Neuronal stem cell (in vitro differentiated cells): ENCODE data around the gene KIAA1328.

ENCODE experiments used
- DNase-seq: peaks from one replicate; pipeline ENCODE4 v3.0.0-alpha.2; 2013; ENCODE audit warnings: low spot score
- H2AFZ ChIP-seq: one replicate; pipeline ENCODE4 v1.6.1; 2013; ENCODE audit warnings: mild to moderate bottlenecking, low read length, inconsistent platforms
- H2AK5ac ChIP-seq: 2 replicates; pipeline ENCODE4 v1.6.1; 2013; ENCODE audit warnings: low read depth, mild to moderate bottlenecking, inconsistent platforms, low read length, moderate library complexity, mixed read lengths
- H2BK120ac ChIP-seq: 2 replicates; pipeline ENCODE4 v1.6.1; 2013; ENCODE audit warnings: low read depth, mild to moderate bottlenecking, inconsistent platforms, low read length, moderate library complexity, mixed read lengths
- H2BK12ac ChIP-seq: one replicate; pipeline ENCODE4 v1.6.1; 2013; ENCODE audit warnings: low read length, inconsistent platforms
- H2BK15ac ChIP-seq: 2 replicates; pipeline ENCODE4 v1.6.1; 2013; ENCODE audit warnings: mild to moderate bottlenecking, low read length, inconsistent platforms, mixed read lengths
- H2BK5ac ChIP-seq: one replicate; pipeline ENCODE4 v1.6.1; 2013; ENCODE audit warnings: inconsistent platforms, mild to moderate bottlenecking, low read length, moderate library complexity
- H3K14ac ChIP-seq: one replicate; pipeline ENCODE4 v1.6.1; 2013; ENCODE audit warnings: low read length, inconsistent platforms
- H3K18ac ChIP-seq: 2 replicates; pipeline ENCODE4 v1.6.1; 2013; ENCODE audit warnings: low read length, inconsistent platforms
- H3K23ac ChIP-seq: 2 replicates; pipeline ENCODE4 v1.6.1; 2013; ENCODE audit warnings: low read depth, mild to moderate bottlenecking, mixed read lengths, low read length, inconsistent platforms; ENCODE audit not compliant: poor library complexity
- H3K27ac ChIP-seq: replicated peaks from 3 replicates; pipeline ENCODE4 v1.5.1; 2013; ENCODE audit warnings: low read length, inconsistent platforms
- H3K27me3 ChIP-seq, 3 experiments: 2 replicates each; pipeline ENCODE4 v1.6.1; 2013; ENCODE audit warnings: low read length in 3 of 3, mild to moderate bottlenecking in 2 of 3, inconsistent platforms in 1 of 3, low read depth in 1 of 3, mixed read lengths in 1 of 3, moderate library complexity in 1 of 3; ENCODE audit not compliant: control insufficient read depth in 3 of 3, insufficient read depth in 3 of 3
- H3K36me3 ChIP-seq, 2 donors: replicated peaks in 1 of 2; 2 replicates each; pipeline ENCODE4 v1.6.1; 2013; ENCODE audit warnings: low read length in 2 of 2; ENCODE audit not compliant: control insufficient read depth in 2 of 2, insufficient read depth in 2 of 2
- H3K4ac ChIP-seq: 2 replicates; pipeline ENCODE4 v1.6.1; 2013; ENCODE audit warnings: inconsistent platforms, mild to moderate bottlenecking, low read length, moderate library complexity
- H3K4me1 ChIP-seq, 2 donors: 1 replicate in 1 of 2; 2 replicates in 1 of 2; pipeline ENCODE4 v1.6.1; 2013; ENCODE audit warnings: low read length in 2 of 2, low read depth in 1 of 2; ENCODE audit not compliant: control insufficient read depth in 2 of 2, insufficient read depth in 1 of 2
- H3K4me2 ChIP-seq: one replicate; pipeline ENCODE4 v1.6.1; 2013; ENCODE audit warnings: mild to moderate bottlenecking, low read length, inconsistent platforms; ENCODE audit not compliant: insufficient read depth, poor library complexity, severe bottlenecking
- H3K4me3 ChIP-seq, 2 donors: 2 replicates each; pipeline ENCODE4 v1.5.1; 2013; ENCODE audit warnings: low read length in 2 of 2, mild to moderate bottlenecking in 2 of 2, inconsistent platforms in 1 of 2, moderate library complexity in 1 of 2
- H3K79me1 ChIP-seq: one replicate; pipeline ENCODE4 v1.6.1; 2013; ENCODE audit warnings: low read depth, mild to moderate bottlenecking, inconsistent platforms, low read length, moderate library complexity
- H3K9ac ChIP-seq: one replicate; pipeline ENCODE4 v1.6.1; 2013; ENCODE audit warnings: mild to moderate bottlenecking, low read depth, low read length, inconsistent platforms; ENCODE audit not compliant: poor library complexity
- H3K9me3 ChIP-seq, 2 donors: replicated peaks in 1 of 2; 2 replicates each; pipeline versions ENCODE3 to v1.6.1; 2013; ENCODE audit warnings: low read length in 2 of 2, mild to moderate bottlenecking in 2 of 2, inconsistent platforms in 1 of 2, low read depth in 1 of 2, mixed read lengths in 1 of 2, moderate library complexity in 1 of 2; ENCODE audit not compliant: control insufficient read depth in 2 of 2, insufficient read depth in 1 of 2
- H4K8ac ChIP-seq: one replicate; pipeline ENCODE4 v1.6.1; 2013; ENCODE audit warnings: low read depth, mild to moderate bottlenecking, inconsistent platforms, low read length, moderate library complexity
- H4K91ac ChIP-seq: one replicate; pipeline ENCODE4 v1.6.1; 2013; ENCODE audit warnings: low read length, low read depth, mild to moderate bottlenecking, inconsistent platforms; ENCODE audit not compliant: poor library complexity
- WGBS, 2 donors: extraction: QIAGEN DNeasy Blood & Tissue Kit; methylation state at CpG; one replicate each; pipeline ENCODE4 v1.1.7; 2013; ENCODE audit warnings: missing lambda C conversion rate in 2 of 2, mixed read lengths in 1 of 2; ENCODE audit not compliant: insufficient read length in 2 of 2, insufficient replicate concordance in 1 of 2; ENCODE audit errors: extremely low coverage in 2 of 2; 5-methylcytosine and 5-hydroxymethylcytosine counted together

Gene KIAA1328

DNA sequence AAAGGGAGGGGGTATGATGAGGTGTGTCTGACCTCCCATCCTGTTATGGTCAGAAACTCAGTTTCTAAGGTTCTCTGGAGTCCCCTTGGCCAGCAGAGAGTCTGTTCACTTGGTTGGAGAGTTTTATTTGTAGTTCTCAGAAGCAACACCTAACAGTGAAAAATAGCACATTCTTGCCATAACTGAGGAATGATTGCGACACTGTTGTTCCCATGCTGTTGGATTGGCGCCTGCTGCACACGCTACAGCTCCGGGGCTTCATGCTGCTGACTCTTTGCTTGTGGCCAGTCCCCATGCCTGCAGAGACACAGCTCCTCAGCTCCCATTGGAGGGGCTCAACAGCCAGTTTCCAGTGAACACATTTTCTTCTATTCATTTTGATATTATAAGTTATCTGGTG is 42.2 kb upstream of the KIAA1328 start:
- Histone ChIP-seq H3K14ac (no peak overlapping the region), H2BK12ac (no peak overlapping the region), H3K9me3 (peaks cover 0 to 15% of the 10 kb centered on the region in 2 donors), H3K27me3 (no peaks in the 10 kb centered on the region), H3K9ac (no peak overlapping the region), H3K4me1 (peaks cover 2 to 7% of the 10 kb centered on the region in 2 donors), H3K27ac (no peak overlapping the region), H3K36me3 (peaks cover 12 to 64% of the 10 kb centered on the region in 2 donors), H4K91ac (no peak overlapping the region), H2AFZ (no peak overlapping the region), H3K23ac (no peak overlapping the region), H3K4me2 (no peak overlapping the region), H3K18ac (peak overlapping the region; percentile 11), H3K79me1 (no peaks in the 10 kb centered on the region), H2BK5ac (no peak overlapping the region), H4K8ac (no peak overlapping the region), H2BK15ac (no peak overlapping the region), H2BK120ac (no peak overlapping the region), H2AK5ac (no peak overlapping the region), H3K4ac (no peak overlapping the region), H3K4me3 (no peak overlapping the region)
- no CpG with 5 or more reads among the region's 4 CpGs for WGBS, 2 donors
- no peak for DNase-seq

DNA sequence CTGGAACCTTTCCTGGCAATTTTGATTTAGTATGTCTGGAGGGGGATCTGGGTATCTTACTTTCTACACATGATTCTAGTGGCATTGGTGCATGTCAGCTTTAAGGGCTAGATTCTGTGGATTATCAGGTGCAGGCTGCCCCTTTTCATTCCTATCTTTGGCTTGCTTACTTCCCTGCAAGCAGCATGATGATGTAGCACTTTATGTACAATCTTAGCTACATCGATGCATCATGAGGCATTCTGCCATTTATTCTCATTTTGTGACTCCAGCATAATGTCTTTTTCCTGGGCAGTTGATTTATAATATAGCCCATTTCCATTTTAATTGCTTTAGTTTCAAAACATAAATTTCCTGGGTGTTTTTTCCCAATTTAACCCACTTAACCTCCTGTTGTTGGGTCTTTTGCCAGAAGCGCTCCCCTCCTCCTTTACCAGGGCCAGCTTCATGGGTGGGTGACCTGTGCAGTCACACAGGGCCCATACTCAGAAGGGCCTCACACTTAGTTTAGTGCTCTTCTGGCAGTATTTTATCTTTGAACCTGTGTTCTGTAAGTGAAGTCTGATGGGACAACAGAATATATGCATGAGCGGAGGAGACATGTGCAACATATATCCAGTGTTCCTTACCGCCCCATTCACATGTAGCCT is 36.2 kb upstream of the KIAA1328 start:
- Histone ChIP-seq H4K91ac (no peak overlapping the region), H3K4ac (no peak overlapping the region), H3K79me1 (no peaks in the 10 kb centered on the region), H3K14ac (no peak overlapping the region), H3K4me3 (no peak overlapping the region), H2BK120ac (no peak overlapping the region), H3K9ac (no peak overlapping the region), H3K27ac (no peak overlapping the region), H3K27me3 (no peaks in the 10 kb centered on the region), H3K4me2 (no peak overlapping the region), H2BK5ac (no peak overlapping the region), H3K4me1 (no peaks in the 10 kb centered on the region), H2BK15ac (no peak overlapping the region), H4K8ac (no peak overlapping the region), H3K18ac (no peak overlapping the region), H2BK12ac (no peak overlapping the region), H3K9me3 (peaks cover 0 to 15% of the 10 kb centered on the region in 2 donors), H3K36me3 (peaks cover 36 to 95% of the 10 kb centered on the region in 2 donors), H2AK5ac (no peak overlapping the region), H2AFZ (no peak overlapping the region), H3K23ac (no peak overlapping the region)
- no CpG with 5 or more reads among the region's 4 CpGs for WGBS, 2 donors
- DNase-seq: no peak

DNA sequence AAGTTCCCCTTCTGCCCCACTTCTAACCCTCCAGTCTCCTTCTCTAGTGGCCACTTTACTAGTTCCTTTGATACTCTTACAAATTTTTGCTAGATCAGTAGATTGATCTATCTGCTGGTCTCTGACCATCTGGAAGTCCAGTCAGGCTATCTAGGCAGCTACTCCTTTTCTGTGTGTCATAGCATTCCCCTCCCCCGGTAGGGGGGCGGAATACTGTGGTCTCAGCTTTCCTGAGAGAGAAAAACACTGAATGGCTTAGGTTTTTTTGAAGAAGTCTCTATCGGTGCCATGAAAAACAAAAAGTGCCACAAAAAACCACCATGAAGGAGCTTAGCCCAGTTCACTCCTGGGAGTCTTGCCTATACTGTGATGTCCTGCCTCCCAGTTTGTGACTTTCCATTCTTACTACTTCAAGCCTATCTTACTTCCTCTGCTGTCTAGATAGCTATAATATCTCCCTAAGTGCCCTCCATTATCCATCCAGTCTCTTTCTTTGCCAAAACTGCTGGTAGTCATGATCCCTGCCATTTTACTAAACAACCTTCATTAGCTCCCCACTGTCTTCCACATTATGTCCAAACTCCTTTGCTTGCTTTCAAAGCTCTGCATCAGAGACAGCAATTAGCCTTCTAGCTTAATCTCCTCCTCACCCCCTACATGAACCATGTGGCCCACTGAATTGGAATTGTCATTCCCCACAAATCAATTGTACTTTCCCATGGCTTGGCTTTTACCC is 30.0 kb upstream of the KIAA1328 start:
- Histone ChIP-seq H3K14ac (no peak overlapping the region), H3K4me1 (peaks cover 0 to 12% of the 10 kb centered on the region in 2 donors), H2AFZ (no peak overlapping the region), H4K8ac (no peak overlapping the region), H3K4me2 (no peak overlapping the region), H3K9me3 (peaks cover 0 to 5% of the 10 kb centered on the region in 2 donors), H3K27me3 (no peaks in the 10 kb centered on the region), H3K23ac (no peak overlapping the region), H3K4me3 (no peak overlapping the region), H2BK15ac (no peak overlapping the region), H3K36me3 (peaks cover 34 to 100% of the 10 kb centered on the region in 2 donors), H4K91ac (no peak overlapping the region), H2BK120ac (no peak overlapping the region), H2BK5ac (no peak overlapping the region), H2AK5ac (no peak overlapping the region), H3K18ac (no peak overlapping the region), H3K79me1 (no peaks in the 10 kb centered on the region), H3K9ac (no peak overlapping the region), H3K27ac (peak overlapping the region; percentile 62), H3K4ac (no peak overlapping the region), H2BK12ac (no peak overlapping the region)
- peak; percentile 15 for DNase-seq
- no CpG with 5 or more reads among the region's 3 CpGs for WGBS, 2 donors

DNA sequence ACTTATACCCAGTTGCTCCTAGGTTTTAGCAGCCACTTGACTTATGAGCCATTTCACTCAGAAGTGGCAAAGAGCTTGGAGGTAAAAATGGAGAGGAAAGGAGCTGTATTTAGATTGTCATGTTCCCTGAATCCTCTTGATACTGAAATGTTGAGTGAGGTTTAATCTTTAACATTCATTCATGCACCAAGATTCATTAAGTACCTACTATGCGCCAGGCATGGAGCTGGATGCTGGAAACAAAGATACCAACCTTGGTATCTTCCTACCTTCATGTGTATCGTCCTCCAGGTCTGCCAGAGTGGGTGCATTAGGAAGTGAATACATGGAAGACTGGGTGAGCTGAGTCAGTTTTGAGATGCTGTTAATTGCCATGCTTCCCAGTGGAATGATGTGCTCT is 23.8 kb upstream of the KIAA1328 start:
- Histone ChIP-seq H3K36me3 (peaks cover 31 to 87% of the 10 kb centered on the region in 2 donors), H3K4ac (no peak overlapping the region)

More for the DNA sequence above, 23.8 kb upstream of the KIAA1328 start:
- H4K91ac ChIP-seq: no peak overlapping the region
- H4K8ac ChIP-seq: no peak overlapping the region
- H3K9ac ChIP-seq: no peak overlapping the region
- H2AK5ac ChIP-seq: no peak overlapping the region
- DNase-seq: no peak
- no peaks in the 10 kb centered on the region for H3K27me3 ChIP-seq
- no peak overlapping the region for H3K23ac ChIP-seq
- H3K79me1 ChIP-seq: no peaks in the 10 kb centered on the region
- no peak overlapping the region for H3K27ac ChIP-seq
- WGBS, 2 donors: no CpG with 5 or more reads among the region's 2 CpGs
- no peaks in the 10 kb centered on the region for H3K4me1 ChIP-seq
- H3K9me3 ChIP-seq: peaks cover 0 to 5% of the 10 kb centered on the region in 2 donors
- no peak overlapping the region for H2BK5ac ChIP-seq
- H3K18ac ChIP-seq: no peak overlapping the region
- H2BK15ac ChIP-seq: no peak overlapping the region
- H2BK12ac ChIP-seq: no peak overlapping the region
- no peak overlapping the region for H3K14ac ChIP-seq
- H2BK120ac ChIP-seq: no peak overlapping the region
- no peak overlapping the region for H3K4me2 ChIP-seq
- peak overlapping the region in 1 of 2 donors; percentile 32 for H3K4me3 ChIP-seq
- H2AFZ ChIP-seq: no peak overlapping the region
